ENCODE results near the gene ERRFI1. TPM values are rescaled to one million over a fixed set of nuclear protein-coding genes. Genes with fewer than 3 reads are reported as not detected.

The ERRFI1 gene
- total RNA-seq, 1 donor from 2014 or later = 12.8 TPM

DNA sequence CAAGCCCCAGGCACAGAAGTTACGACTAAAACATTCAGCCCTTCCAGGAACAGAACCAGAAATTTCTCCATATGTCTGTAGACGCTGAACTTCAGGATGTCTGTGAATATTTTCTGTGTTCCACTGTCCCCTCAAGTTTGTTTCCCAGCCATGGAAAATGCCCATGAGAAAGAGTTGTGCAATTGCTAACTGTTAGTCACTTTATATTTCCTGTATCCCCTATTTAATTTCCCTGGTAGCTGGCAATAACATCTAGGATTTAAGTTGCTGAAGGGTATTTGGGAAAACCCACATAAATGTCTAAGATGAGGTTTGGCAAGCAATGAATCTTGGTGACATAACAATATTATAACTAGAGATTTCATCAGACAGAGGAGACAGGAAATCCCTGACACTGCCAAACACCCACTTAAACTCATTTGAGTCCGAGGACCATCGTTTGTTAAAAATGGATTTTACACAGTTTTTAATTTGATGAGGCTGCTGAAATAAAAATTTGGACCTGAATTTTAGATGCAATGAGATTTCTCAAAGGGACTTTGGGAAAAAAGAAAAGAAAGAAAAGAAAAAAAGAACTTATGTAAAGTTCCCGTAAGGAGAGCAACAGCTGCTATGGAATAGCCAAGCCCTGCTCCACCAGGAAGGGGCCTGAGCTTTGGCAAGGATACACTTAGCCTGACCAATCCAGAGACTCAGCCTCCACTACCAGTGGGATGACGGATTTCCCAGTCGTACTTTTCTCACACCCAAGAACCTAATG lies 21.8 kb upstream of the ERRFI1 start:
- no peak for DNase-seq (ENCODE audit: missing footprints)
- intact Hi-C loops (cut with DNase I) = no loop called here
- peak; percentile 93 for ATAC-seq

DNA sequence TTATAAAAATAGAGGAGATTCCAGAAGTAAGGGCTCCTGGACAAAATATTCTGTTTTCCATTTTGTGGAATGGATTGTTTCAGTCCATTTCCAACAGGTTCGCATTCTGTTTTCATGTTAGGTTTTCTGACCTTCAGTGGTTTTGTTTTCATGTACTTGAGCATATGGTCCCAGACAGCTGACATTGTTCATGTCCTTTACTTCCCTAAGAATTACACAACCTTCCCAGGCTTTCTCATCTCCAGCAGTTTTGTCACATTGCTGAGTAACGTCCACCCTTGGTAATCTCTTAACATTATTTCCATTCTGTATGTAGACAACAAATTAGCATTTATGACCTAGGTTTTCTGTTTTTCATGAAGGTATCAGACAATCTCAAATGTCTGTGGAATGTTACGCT lies 21.0 kb upstream of the ERRFI1 start:
- no peak for DNase-seq (ENCODE audit: missing footprints)
- intact Hi-C loops (cut with DNase I) = no loop called here
- ATAC-seq = peak; percentile 72

DNA sequence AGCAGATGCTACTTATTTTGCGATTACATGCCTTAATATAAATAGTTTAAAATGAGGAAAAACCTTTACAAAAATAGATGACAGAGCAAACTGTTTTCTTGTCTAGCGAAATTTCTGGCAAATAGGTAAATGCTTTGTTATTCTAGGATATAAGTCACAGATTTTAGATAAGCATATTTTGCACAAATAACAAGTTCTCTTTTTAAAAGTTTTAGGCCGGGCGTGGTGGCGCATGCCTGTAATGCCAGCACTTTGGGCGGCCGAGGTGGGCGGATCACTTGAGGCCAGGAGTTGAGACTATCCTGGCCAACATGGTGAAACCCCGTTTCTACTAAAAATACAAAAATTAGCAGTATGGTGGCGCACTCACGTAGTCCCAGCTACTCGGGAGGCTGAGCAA lies 20.3 kb upstream of the ERRFI1 start:
- ATAC-seq (no peak), DNase-seq (ENCODE audit: missing footprints) (no peak)
- intact Hi-C loops (cut with DNase I) = no loop called here

DNA sequence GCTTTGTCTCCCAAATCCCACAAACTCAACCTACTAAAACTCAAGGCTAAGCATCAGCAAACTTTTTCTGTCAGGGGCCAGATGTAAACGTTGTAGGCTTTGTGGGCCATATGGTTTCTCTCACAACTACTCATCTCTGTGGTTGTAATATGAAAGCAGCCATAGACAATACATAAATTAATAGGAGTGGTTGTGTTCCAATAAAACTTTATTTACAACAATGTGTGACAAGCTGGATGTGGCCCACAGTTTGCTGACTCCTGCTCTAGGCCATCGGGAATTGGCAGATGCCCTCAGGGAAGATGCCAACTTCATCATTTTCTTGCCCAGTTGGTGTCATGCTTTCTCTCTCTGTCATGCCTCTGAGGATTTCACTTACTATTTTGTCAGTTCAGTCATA lies 17.5 kb upstream of the ERRFI1 start:
- DNase-seq (ENCODE audit: missing footprints) (no peak), ATAC-seq (no peak)
- intact Hi-C loops (cut with DNase I) = no loop called here

DNA sequence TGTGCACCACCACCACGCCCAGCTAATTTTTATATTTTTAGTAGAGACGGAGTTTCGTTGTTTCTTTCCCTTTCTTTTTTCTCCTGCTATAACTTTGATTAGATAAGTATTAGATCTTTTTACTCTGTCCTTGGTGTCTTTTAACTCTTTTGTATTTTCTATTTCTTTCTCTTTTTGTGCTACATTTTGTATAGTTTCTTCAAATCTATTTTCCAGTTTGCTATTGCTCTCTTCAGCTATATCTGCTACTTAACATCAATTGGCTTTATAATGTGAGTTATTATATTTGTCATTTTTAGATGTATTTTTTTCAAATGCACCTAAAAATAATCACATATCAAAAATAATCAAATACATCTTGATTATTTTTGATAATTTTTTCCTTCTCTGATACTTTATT lies 16.0 kb upstream of the ERRFI1 start:
- DNase-seq (ENCODE audit: missing footprints) (no peak), ATAC-seq (no peak)
- intact Hi-C loops (cut with DNase I) = no loop called here

DNA sequence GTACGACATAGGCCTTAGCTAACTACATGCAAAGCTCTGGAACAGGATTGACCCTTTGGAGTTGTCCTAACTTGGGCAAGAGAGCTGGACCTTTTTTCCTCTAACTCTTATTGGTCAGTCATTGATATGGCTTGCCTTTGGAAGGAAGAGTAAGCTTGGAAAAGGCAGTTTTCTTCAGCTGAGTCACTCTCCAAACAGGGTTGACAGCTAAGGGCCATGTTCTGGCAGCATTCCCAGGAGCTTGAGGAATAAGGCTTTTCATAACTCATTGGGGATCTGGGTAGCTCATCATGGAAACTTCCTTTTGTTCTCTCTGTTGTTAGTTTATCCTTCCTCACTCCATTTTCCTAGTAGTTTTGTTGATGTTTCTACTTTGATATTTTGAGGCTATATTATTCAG lies 14.5 kb upstream of the ERRFI1 start:
- peak; percentile 76 for ATAC-seq
- intact Hi-C loops (cut with DNase I) = no loop called here
- peak; percentile 75 for DNase-seq (ENCODE audit: missing footprints)

DNA sequence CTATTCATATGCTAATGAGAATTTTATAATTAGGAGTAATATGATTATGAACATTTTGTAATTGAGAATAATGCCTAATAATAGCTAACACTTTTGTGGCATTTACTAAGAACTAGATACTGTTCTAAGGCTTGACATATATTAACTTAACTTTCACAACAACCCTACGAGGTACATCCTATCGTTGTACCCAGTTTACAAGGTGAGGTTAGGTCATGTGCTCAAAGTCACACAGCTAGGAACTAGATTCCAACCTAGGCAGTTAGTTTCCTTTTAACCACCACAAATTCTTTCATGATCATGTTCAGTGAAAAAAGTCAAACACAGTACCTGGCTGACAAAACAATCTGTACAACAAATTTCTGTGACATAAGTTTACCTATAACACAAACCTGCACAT lies 13.0 kb upstream of the ERRFI1 start:
- no peak for ATAC-seq
- intact Hi-C loops (cut with DNase I) = no loop called here
- no peak for DNase-seq (ENCODE audit: missing footprints)

DNA sequence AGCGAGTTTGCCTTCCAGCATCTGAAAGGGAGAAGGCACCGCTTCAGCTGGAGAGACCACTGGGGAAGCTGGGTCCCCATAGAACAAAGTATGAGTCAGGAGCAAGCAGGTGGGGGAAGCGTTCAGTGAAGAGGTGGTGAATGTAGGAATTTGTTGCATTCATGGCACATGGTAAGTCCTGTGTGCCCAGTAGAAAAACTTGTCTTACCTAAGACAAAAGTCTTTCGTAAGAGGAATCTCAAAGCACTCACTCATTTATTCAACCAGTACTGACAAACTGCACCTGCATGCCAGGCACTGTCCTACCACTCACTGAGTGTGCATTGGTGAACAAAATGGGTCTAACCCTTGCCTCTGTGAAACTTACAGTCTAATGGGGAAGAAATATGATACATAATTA lies 9.2 kb upstream of the ERRFI1 start:
- intact Hi-C loops (cut with DNase I) = no loop called here
- DNase-seq (ENCODE audit: missing footprints) (no peak), ATAC-seq (no peak)

DNA sequence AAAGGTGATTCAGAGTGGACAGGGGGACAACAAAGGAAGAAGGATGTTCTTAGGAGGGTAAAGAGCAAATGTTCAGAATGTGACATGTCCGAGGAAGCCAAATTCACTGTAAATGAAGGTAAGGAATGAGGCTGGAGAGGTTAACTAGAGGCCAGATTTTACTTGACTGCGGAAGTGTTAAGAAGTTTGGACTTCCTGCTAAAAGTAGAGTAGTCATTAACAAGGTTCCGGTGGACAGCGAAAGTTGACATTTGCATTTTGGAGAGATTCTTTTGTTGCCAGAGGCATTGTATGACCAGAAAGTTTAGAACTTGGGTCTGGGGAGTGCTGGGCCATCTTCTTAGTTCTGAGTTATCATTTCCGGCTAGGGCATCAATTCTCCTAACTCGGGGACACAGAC lies 7.2 kb upstream of the ERRFI1 start:
- intact Hi-C loops (cut with DNase I) = no loop called here
- DNase-seq (ENCODE audit: missing footprints) (no peak), ATAC-seq (no peak)

DNA sequence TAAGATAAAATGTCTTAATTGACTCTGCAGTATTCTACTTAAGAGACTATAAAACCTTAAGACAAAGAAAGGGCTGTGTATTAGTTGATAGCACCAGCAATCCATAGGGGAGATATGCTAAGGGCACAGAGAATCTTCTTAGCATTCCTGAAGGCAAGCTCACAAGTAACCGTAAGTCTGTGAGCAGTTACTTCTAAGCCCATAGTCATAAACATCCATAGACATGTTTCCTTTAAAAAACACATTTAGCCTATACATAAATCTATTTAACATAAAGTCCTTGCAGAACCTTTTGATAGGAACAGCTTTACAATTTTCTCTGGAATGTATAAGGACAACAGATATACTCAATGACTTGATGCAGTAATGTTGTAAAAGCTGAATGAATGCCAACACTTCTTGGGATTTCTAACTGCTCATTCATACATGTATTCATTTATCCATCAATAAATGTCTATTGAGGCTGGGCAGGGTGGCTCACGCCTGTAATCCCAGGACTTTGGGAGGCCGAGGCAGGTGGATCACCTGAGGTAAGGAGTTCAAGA lies 6.3 kb upstream of the ERRFI1 start:
- ATAC-seq (no peak), DNase-seq (ENCODE audit: missing footprints) (no peak)
- intact Hi-C loops (cut with DNase I) = no loop called here

DNA sequence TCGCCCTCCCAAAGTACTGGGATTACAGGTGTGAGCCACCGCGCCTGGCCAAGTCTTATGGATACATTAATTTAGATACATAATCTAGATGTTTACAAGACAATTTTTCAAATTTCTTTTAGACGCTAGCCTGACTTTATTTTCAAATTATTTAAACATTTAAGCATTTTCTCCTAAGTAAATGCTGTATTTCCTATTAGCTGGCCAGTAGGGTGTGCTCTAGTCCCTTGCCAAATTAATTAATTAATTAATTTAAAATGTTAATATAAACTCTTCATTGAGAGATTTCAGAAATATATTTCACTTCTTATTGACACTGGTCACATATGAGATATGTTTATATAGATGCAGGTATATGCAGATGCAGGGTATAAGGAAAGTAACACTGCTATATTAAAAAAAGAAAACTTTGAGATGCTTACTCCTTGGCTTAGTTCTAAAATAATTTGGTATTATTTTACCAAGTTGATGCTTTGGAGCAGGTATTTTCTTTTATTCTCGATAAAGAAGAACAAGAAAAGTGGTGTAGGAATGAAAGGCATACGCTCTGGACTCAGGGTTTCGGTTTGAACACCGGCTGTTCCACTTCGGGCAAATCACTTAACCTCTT lies 5.2 kb upstream of the ERRFI1 start:
- DNase-seq (ENCODE audit: missing footprints) = no peak
- intact Hi-C loops (cut with DNase I) = no loop called here
- no peak for ATAC-seq

DNA sequence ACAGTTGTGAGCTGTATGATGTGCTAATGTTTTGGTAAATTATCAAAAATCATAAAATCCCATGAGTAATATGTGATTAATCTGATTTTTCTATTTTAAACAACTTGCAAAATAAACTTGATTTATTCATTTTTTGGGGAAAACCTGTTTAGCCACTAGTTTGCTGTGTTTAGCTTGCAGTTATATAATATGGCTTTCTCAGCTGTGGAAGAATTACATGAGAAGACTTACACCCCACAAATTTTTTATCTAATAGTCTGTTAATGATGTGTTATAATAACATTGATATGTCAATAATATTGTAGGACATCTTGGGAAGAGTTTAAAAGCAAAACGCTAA lies 2.4 kb upstream of the ERRFI1 start:
- no peak for DNase-seq (ENCODE audit: missing footprints)
- intact Hi-C loops (cut with DNase I) = loop anchor here (5.0 kb wide), 2 partner anchors 189 to 209 kb away; no protein-coding TSS in a partner anchor
- ATAC-seq = no peak

DNA sequence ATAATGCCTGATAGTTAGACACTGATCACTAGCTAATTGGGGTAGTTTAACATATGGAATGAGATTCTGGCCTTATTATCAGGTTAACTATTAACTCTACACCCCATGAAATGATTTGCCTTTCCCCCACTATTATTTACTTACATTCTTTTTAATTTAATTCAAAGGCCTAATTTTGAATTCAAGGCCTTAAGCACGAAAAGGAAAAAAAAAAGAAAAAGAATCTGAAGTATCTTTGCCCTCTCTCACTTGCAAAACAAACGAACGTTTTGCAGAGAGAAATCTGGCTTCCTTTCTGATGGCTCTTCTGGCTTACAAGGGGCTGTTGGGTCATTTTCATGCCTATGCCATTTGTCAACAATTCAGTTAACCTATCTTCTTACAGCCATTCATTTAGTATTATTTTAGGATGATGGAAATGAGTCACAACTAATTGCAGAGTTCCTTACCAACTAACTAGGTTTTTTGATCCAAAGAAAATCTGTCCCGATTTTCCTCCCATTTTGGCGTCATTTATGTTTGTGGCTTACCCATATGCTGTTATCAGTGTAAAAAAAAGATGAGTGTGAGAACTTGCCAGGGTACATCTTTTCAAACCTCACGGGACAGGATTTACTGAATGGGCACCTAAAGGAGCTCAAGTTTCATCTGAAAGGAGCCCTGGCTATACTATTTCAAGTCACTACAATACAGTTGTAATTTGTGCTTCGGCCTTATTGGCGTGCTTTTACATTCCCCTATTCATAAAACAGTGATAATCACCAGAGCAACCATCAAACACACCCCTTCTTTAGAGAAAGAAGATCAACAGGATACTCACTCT lies 1.9 kb upstream of the ERRFI1 start:
- ATAC-seq = no peak
- DNase-seq (ENCODE audit: missing footprints) = no peak
- intact Hi-C loops (cut with DNase I) = loop anchor here (2.0 to 5.0 kb wide), 3 partner anchors 45 to 209 kb away; no protein-coding TSS in a partner anchor

DNA sequence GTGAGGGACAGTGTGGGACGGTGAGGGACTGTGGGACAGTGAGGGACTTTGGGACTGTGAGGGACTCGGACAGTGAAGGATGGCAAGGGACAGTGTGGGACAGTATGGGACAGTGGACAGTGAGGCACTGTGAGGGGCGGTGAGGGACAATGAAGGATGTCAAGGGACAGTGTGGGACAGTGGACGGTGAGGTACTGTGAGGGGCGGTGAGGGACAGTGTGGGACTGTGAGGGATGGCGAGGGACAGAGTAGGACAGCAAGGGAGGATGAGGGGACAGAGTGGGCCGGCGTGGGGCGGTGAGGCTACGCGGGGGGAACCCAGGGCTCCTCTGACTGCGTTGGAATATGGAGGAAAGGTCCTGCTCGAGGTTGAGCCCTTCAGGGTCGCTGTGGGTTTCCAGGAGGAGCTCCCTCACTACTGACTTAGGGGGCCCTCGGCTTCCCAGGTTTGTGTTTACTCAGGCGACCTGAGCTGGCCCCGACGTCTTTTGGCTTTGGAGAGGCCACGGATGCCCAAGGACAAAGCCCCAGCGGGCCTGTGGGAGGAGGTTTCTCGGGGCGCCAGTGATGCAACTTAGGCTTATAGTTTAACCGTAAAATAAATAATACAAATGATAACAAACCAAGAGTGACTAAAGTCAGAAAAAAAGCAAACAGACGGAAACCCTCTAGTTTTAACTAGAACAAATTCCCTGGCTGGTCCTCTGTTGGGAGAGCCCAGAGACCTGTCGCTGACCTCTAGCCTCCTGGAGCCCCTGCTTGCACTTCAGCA lies 1.1 kb upstream of the ERRFI1 start:
- intact Hi-C loops (cut with DNase I) = loop anchor here (1.0 to 5.0 kb wide), 4 partner anchors 44 to 291 kb away; partner anchors contain the start of gene SLC45A1
- ATAC-seq (peak; percentile 1), DNase-seq (ENCODE audit: missing footprints) (no peak)

DNA sequence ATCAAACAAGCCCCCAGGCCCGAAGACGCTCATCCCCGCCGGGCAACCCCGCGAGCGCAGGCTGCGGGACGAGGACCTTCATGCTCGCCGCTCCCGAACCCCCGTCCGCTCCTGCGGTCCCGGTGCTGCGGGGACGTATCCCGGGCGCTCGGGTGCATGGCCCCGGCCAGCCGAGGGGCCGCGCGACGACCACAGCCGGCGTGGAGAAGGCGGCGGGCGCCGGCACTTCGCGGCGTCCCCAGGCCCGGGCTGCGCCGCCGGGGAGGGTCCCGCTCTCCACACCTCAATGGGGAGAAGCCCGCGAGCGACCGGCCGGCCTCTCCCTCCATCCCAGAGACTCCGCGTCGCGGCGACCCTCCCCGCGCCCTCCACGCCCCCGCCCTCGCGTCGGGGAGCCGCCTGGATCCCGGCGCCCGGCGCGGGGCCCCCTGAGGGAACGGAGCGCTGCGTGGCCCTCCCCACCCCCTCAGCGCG lies 401 bp downstream of the ERRFI1 start:
- DNase-seq (ENCODE audit: missing footprints) = peak; percentile 66
- ATAC-seq = peak; percentile 3
- intact Hi-C loops (cut with DNase I) = loop anchor here (1.0 to 5.0 kb wide), 4 partner anchors 43 to 293 kb away; partner anchors contain the start of gene SLC45A1

DNA sequence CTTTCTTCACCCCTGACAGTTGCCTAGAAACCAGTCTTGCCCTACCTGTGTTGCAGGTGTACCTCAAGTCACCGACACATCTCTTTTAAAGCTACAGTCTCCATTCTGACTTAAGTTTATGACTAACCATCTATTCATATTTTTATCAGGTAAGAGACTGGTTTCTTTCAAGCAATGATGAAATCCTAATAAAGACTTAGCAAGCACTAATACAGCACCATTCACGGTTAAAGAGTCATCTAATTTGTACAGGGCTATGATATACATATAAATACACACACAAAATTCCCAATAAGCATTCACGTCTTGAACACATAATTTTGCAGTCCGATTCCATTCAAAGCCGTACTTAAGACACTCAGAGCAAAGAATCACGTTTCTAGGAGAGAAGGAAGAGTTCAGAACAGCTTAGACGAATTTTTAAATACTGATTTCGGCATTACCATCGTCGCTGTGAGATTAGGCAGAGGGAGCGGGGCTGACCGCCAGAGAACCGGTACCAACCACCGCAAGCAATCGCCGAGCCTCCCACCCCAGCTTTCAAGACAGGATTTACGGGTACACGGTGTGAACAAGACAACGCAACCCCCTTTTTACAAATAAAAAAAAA lies 943 bp downstream of the ERRFI1 start:
- intact Hi-C loops (cut with DNase I) = loop anchor here (5.0 kb wide), 2 partner anchors 192 to 212 kb away; no protein-coding TSS in a partner anchor
- ATAC-seq = no peak
- DNase-seq (ENCODE audit: missing footprints) = no peak

DNA sequence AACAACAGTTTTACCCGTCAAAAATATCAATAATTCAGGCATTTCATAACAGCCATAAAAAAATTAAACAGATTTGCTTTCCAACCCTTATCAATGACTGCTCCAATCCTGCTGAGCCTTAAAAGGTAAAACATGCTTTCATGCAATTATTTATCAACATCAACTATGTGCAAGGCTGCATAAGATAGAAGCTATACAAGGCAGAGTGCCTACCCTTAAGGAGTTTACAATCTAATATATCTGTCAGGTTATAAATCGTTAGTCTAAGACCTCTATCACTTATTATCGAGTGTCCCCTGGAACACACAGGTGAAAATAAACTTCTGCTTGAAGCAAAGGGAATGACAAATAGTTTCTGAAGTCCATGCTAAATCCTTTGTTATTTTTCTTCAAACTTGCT lies 1.8 kb downstream of the ERRFI1 start:
- ATAC-seq (no peak), DNase-seq (ENCODE audit: missing footprints) (no peak)
- intact Hi-C loops (cut with DNase I) = no loop called here

DNA sequence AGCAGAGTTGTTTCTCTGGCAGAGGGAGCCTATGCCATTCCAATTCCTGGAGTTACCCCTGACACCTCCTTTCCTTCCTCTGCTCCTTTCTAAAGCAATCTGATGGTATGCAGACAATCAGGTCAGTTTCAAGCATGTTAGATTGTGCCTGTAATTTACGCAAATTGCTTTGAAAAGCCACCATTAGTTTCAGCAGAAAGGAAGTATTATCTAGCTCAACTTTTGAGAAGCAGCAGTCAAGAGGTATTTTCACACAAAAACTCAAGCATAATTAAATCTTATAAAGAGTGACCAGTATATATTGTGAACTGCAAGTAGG lies 2.2 kb downstream of the ERRFI1 start:
- DNase-seq (ENCODE audit: missing footprints) (no peak), ATAC-seq (no peak)
- intact Hi-C loops (cut with DNase I) = no loop called here

Data from Right ventricle myocardium inferior (tissue), 1 donor.